ENCODE results near the gene MAP2K6. TPM values are rescaled to one million over a fixed set of nuclear protein-coding genes. Genes with fewer than 3 reads are reported as not detected.

Gene MAP2K6
- total and polyA plus RNA-seq, 2 experiments from 2014 or later = 3.3 to 13.2 TPM

GRCh38 chr17:69540356-69540755, 125.9 kb downstream of the MAP2K6 start:
- H4K20me1 ChIP-seq (ENCODE audit: insufficient read depth, poor library complexity, severe bottlenecking) = no peaks in the 10 kb centered on the region

GRCh38 chr17:69547230-69547629, 132.7 kb downstream of the MAP2K6 start:
- H3K9me3 ChIP-seq (ENCODE audit: low read depth) = no peaks in the 10 kb centered on the region
- no peak for DNase-seq (ENCODE audit: low spot score)
- no peaks in the 10 kb centered on the region for H3K79me2 ChIP-seq
- no peak for TF ChIP-seq EZH2 (IDR thresholded peaks at IDR 0.05; ENCODE audit: borderline replicate concordance)
- TF ChIP-seq, protein P1, sequence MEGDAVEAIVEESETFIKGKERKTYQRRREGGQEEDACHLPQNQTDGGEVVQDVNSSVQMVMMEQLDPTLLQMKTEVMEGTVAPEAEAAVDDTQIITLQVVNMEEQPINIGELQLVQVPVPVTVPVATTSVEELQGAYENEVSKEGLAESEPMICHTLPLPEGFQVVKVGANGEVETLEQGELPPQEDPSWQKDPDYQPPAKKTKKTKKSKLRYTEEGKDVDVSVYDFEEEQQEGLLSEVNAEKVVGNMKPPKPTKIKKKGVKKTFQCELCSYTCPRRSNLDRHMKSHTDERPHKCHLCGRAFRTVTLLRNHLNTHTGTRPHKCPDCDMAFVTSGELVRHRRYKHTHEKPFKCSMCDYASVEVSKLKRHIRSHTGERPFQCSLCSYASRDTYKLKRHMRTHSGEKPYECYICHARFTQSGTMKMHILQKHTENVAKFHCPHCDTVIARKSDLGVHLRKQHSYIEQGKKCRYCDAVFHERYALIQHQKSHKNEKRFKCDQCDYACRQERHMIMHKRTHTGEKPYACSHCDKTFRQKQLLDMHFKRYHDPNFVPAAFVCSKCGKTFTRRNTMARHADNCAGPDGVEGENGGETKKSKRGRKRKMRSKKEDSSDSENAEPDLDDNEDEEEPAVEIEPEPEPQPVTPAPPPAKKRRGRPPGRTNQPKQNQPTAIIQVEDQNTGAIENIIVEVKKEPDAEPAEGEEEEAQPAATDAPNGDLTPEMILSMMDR (IDR thresholded peaks at IDR 0.05; ENCODE audit: poor library complexity) = no peak
- TF ChIP-seq EZH2phosphoT487 (IDR thresholded peaks at IDR 0.05; ENCODE audit: low read depth, severe bottlenecking, unreplicated experiment) = no peak
- no peak overlapping the region for H3K27ac ChIP-seq
- no peaks in the 10 kb centered on the region for H3K9me2 ChIP-seq (replicated peaks; ENCODE audit: insufficient read depth)
- no peak overlapping the region for H2AFZ ChIP-seq
- H3K4me1 ChIP-seq (ENCODE audit: insufficient read depth) = no peaks in the 10 kb centered on the region
- no peaks in the 10 kb centered on the region for H4K20me1 ChIP-seq (ENCODE audit: insufficient read depth, poor library complexity, severe bottlenecking)
- 92% methylated on average over 3 of the region's 3 CpGs for WGBS (ENCODE audit: low lambda C conversion rate, missing lambda C conversion rate)
- no peak overlapping the region for H3K4me2 ChIP-seq
- H3K4me3 ChIP-seq = no peak overlapping the region
- H3K36me3 ChIP-seq (replicated peaks; ENCODE audit: insufficient read depth, low read depth) = no peaks in the 10 kb centered on the region
- H3K27me3 ChIP-seq = no peaks in the 10 kb centered on the region

More at GRCh38 chr17:69540356-69540755, 125.9 kb downstream of the MAP2K6 start:
- Histone ChIP-seq H3K36me3 (replicated peaks; ENCODE audit: insufficient read depth, low read depth) (no peaks in the 10 kb centered on the region), H3K79me2 (no peaks in the 10 kb centered on the region), H3K9me2 (replicated peaks; ENCODE audit: insufficient read depth) (no peaks in the 10 kb centered on the region), H3K4me1 (ENCODE audit: insufficient read depth) (peaks cover 12% of the 10 kb centered on the region), H3K9me3 (ENCODE audit: low read depth) (no peaks in the 10 kb centered on the region), H3K27me3 (no peaks in the 10 kb centered on the region), H3K4me2 (peak overlapping the region; percentile 16), H3K4me3 (no peak overlapping the region), H3K27ac (peak overlapping the region; percentile 88), H2AFZ (peak overlapping the region; percentile 41)
- TF ChIP-seq EZH2phosphoT487 (IDR thresholded peaks at IDR 0.05; ENCODE audit: low read depth, severe bottlenecking, unreplicated experiment) = no peak
- TF ChIP-seq EZH2 (IDR thresholded peaks at IDR 0.05; ENCODE audit: borderline replicate concordance) = no peak
- TF ChIP-seq, protein P1 (IDR thresholded peaks at IDR 0.05; ENCODE audit: poor library complexity) = no peak
- 83% methylated on average over 2 of the region's 2 CpGs for WGBS (ENCODE audit: low lambda C conversion rate, missing lambda C conversion rate)
- DNase-seq (ENCODE audit: low spot score) = no peak

- Histone ChIP-seq H3K9me2 (replicated peaks; ENCODE audit: insufficient read depth) (no peaks in the 10 kb centered on the region), H3K4me1 (ENCODE audit: insufficient read depth) (no peaks in the 10 kb centered on the region), H3K4me3 (no peak overlapping the region), H3K27me3 (no peaks in the 10 kb centered on the region), H3K36me3 (replicated peaks; ENCODE audit: insufficient read depth, low read depth) (no peaks in the 10 kb centered on the region), H3K79me2 (no peaks in the 10 kb centered on the region), H3K4me2 (no peak overlapping the region), H2AFZ (no peak overlapping the region), H3K27ac (no peak overlapping the region), H4K20me1 (ENCODE audit: insufficient read depth, poor library complexity, severe bottlenecking) (no peaks in the 10 kb centered on the region), H3K9me3 (ENCODE audit: low read depth) (no peaks in the 10 kb centered on the region)
- DNase-seq (ENCODE audit: low spot score) = no peak
- WGBS (ENCODE audit: low lambda C conversion rate, missing lambda C conversion rate) = 95% methylated on average over 3 of the region's 3 CpGs
- TF ChIP-seq EZH2 (IDR thresholded peaks at IDR 0.05; ENCODE audit: borderline replicate concordance) (no peak), EZH2phosphoT487 (IDR thresholded peaks at IDR 0.05; ENCODE audit: low read depth, severe bottlenecking, unreplicated experiment) (no peak)
- TF ChIP-seq, protein P1 (IDR thresholded peaks at IDR 0.05; ENCODE audit: poor library complexity) = no peak
These were observed 133.4 kb downstream of the MAP2K6 start for GRCh38 chr17:69547947-69548346.

Measured in hepatocyte (in vitro differentiated cells).